Measurements from ENCODE around the gene WWOX.

- TF ChIP-seq, protein P1, sequence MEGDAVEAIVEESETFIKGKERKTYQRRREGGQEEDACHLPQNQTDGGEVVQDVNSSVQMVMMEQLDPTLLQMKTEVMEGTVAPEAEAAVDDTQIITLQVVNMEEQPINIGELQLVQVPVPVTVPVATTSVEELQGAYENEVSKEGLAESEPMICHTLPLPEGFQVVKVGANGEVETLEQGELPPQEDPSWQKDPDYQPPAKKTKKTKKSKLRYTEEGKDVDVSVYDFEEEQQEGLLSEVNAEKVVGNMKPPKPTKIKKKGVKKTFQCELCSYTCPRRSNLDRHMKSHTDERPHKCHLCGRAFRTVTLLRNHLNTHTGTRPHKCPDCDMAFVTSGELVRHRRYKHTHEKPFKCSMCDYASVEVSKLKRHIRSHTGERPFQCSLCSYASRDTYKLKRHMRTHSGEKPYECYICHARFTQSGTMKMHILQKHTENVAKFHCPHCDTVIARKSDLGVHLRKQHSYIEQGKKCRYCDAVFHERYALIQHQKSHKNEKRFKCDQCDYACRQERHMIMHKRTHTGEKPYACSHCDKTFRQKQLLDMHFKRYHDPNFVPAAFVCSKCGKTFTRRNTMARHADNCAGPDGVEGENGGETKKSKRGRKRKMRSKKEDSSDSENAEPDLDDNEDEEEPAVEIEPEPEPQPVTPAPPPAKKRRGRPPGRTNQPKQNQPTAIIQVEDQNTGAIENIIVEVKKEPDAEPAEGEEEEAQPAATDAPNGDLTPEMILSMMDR (IDR thresholded peaks at IDR 0.05) = no peak
- TF ChIP-seq EZH2 (IDR thresholded peaks at IDR 0.05; ENCODE audit: borderline replicate concordance, insufficient read depth, low read depth, low read length, poor library complexity, severe bottlenecking) = no peak
These were observed 871.2 kb downstream of the WWOX start for GRCh38 chr16:78970650-78971049.
